NB4 (cell line): ENCODE results near the gene POLR3E.
A peak's percentile ranks its signal among the peaks of the same experiment; 100 is the strongest.

ENCODE experiments used
- DNase-seq: peaks from one replicate; pipeline ENCODE4 v3.0.0; 2010; ENCODE audit warnings: low read depth
- H3K4me3 ChIP-seq: one replicate; pipeline ENCODE4 v1.5.1; 2011; ENCODE audit warnings: mild to moderate bottlenecking, low read depth, low read length, moderate library complexity
- MYC ChIP-seq: IDR thresholded peaks from 2 replicates; pipeline ENCODE4 v1.6.1; 2011; ENCODE audit warnings: low read depth, low read length
- POLR2A ChIP-seq: IDR thresholded peaks from 2 replicates; pipeline ENCODE4 v1.6.1; 2011; ENCODE audit warnings: mild to moderate bottlenecking; ENCODE audit not compliant: insufficient read length; ENCODE audit errors: extremely low read depth
- TF ChIP-seq, protein P1 (sequence below): IDR thresholded peaks from 2 replicates; pipeline ENCODE4 v1.6.1; 2011; ENCODE audit warnings: low read depth, low read length
- TF ChIP-seq, protein P2 (sequence below): IDR thresholded peaks from one replicate; pipeline ENCODE4 v1.5.1; 2012; ENCODE audit warnings: low read depth, low read length

Gene POLR3E, protein sequence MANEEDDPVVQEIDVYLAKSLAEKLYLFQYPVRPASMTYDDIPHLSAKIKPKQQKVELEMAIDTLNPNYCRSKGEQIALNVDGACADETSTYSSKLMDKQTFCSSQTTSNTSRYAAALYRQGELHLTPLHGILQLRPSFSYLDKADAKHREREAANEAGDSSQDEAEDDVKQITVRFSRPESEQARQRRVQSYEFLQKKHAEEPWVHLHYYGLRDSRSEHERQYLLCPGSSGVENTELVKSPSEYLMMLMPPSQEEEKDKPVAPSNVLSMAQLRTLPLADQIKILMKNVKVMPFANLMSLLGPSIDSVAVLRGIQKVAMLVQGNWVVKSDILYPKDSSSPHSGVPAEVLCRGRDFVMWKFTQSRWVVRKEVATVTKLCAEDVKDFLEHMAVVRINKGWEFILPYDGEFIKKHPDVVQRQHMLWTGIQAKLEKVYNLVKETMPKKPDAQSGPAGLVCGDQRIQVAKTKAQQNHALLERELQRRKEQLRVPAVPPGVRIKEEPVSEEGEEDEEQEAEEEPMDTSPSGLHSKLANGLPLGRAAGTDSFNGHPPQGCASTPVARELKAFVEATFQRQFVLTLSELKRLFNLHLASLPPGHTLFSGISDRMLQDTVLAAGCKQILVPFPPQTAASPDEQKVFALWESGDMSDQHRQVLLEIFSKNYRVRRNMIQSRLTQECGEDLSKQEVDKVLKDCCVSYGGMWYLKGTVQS

DNA sequence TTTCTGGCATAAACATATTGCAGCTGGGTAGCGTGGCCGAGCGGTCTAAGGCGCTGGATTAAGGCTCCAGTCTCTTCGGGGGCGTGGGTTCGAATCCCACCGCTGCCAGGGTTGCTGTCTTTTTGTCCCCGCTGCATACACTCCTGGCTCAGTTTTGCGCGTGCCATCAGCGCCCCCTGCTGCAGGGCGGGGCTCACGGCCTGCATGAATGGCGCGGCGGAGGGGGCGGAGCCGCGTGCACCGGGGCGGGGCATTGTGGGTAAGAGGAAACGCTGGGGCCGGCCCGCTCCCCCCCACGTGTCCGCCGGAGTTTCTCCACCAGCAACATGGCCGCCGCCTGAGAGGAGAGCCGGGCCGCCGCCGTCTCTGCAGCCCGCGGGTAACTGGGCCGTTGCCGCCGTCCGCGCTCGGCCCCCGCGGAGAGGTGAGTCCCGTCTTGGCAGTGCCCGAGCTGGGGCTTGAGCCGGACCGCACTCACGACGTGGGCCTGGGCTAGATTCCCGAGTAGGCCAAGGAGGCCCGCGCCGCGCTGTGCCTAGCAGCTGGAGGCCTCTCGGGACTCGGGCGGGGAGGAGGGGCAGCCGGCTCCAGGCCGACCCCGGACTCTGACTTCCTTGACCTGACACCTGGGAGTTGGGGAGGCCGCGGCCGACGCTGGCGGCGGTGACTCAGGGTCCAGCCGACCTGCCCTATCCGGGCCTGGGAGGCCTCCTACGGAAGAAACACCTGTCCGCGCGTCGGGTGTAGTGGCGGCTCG, at the start of gene POLR3E:
Gene POLR3E (plus strand): TSS at position 296 of the 757 bp plus-strand sequence. CDS start 5,560 bp downstream, outside the sequence.
- DNase-seq: peak; percentile 97
- TF ChIP-seq, protein P1, sequence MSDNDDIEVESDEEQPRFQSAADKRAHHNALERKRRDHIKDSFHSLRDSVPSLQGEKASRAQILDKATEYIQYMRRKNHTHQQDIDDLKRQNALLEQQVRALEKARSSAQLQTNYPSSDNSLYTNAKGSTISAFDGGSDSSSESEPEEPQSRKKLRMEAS: peak; percentile 95
- peak; percentile 94 for TF ChIP-seq MYC
- TF ChIP-seq POLR2A: peak; percentile 68
- TF ChIP-seq, protein P2, sequence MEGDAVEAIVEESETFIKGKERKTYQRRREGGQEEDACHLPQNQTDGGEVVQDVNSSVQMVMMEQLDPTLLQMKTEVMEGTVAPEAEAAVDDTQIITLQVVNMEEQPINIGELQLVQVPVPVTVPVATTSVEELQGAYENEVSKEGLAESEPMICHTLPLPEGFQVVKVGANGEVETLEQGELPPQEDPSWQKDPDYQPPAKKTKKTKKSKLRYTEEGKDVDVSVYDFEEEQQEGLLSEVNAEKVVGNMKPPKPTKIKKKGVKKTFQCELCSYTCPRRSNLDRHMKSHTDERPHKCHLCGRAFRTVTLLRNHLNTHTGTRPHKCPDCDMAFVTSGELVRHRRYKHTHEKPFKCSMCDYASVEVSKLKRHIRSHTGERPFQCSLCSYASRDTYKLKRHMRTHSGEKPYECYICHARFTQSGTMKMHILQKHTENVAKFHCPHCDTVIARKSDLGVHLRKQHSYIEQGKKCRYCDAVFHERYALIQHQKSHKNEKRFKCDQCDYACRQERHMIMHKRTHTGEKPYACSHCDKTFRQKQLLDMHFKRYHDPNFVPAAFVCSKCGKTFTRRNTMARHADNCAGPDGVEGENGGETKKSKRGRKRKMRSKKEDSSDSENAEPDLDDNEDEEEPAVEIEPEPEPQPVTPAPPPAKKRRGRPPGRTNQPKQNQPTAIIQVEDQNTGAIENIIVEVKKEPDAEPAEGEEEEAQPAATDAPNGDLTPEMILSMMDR: peak; percentile 78
- H3K4me3 ChIP-seq: peak within 1 kb of the TSS; percentile 99

DNA sequence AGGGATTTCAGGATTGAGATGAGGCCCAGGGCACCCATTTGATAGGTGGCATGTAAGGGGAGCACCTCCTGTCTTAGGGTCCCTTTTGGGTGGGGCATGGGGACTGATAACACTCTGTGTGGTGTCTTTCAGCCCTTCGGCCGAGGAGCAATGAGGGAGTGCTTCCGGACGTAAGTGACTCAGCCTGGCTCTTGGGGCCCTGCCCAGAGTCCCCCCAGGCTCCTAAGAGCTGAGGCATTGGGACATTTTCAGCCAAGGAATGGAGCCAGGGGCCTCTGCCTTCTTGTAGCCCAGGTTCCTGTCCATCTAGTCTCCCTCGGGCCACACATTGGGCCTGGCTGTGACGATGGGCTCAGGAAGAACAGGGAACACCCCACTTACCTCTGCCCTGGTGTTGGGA, 46.7 kb upstream of the POLR3E start:
- TF ChIP-seq MYC (no peak), POLR2A (no peak)
- TF ChIP-seq, protein P2: no peak
- TF ChIP-seq, protein P1: no peak
- DNase-seq: no peak
- no peak overlapping the region for H3K4me3 ChIP-seq

DNA sequence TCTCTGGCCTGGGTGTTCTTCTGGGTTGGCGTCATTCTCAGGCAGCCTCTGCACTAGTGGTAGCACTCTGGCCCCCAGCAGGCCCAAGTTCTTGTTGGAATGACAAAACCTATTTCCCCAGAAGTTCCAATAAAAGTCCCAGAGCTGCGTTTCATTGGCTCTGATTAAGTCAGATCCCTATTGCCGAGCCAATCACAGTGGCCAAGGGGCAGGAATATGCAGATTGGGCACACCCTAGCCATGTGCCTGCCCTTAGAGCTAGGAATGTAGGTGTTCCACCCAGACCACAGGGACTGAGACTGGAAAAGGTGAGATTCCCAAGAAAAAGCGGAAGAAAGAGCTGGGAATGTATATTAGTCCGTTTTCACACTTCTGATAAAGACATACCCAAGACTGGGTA, 44.9 kb upstream of the POLR3E start:
- DNase-seq: no peak
- TF ChIP-seq, protein P1: no peak
- TF ChIP-seq MYC (no peak), POLR2A (no peak)
- TF ChIP-seq, protein P2: no peak
- no peak overlapping the region for H3K4me3 ChIP-seq

DNA sequence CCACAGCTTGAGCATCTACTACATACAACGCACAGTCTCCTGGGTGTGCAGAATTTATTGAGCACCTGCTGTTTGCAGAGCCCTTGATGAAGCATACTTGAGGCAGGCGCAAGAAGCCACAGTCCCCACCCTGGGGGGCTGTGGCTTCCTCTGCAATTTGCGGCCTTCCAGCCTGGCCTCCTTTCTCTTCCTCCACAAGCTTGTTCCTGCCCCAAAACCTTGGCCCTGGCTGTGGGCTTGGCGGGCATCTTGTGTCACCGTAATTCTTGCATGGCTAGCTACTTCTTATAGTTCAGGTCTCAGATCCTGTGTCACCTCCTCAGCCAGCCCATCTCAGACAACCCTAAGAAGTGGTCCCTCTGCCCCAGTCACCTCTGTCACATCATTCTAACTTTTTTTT, 43.9 kb upstream of the POLR3E start:
- no peak overlapping the region for H3K4me3 ChIP-seq
- TF ChIP-seq, protein P1: no peak
- TF ChIP-seq MYC (no peak), POLR2A (no peak)
- TF ChIP-seq, protein P2: no peak
- no peak for DNase-seq

DNA sequence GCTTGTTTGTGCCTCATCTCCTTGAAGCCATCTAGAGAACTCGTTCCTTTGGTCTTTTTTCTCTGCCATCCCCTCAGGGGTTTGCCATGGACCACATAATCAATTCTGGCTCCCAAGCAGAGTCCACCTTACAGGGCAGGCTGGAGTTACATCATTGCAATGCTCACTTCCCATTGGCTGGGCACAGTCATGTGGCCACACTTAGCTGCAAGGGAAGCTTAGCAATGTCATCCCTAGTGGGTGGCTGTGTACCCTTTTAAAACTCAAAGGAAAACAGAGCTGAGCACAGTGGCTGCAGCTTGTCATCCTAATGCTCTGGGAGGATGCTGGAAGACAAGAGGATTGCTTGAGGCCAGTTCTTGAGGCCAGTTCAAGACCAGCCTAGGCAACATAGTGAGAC, 41.9 kb upstream of the POLR3E start:
- DNase-seq: peak; percentile 23
- no peak for TF ChIP-seq POLR2A
- TF ChIP-seq, protein P1: no peak
- TF ChIP-seq, protein P2: no peak
- TF ChIP-seq MYC: no peak

More for the DNA sequence above, 41.9 kb upstream of the POLR3E start:
- H3K4me3 ChIP-seq: no peak overlapping the region
